Cardiac septum (tissue), 1 donor: ENCODE measurements around the gene FSIP1. TPM values are rescaled to one million over a fixed set of nuclear protein-coding genes. Genes with fewer than 3 reads are reported as not detected.

ENCODE experiments used
- DNase-seq: peaks from one replicate; pipeline ENCODE4 v3.0.0-alpha.2; 2020; ENCODE audit warnings: low spot score
- intact Hi-C: fragments of 100-400 bp; cut with DNase I; formaldehyde crosslinking; loops from one replicate; pipeline ENCODE4 v1.14.0; 2022
- total RNA-seq: library from RNA; stranded (reverse); fragmentation: NEBNext Ultra II Directional; extraction: Animal tissue kit (Norgen Biotek cat#: 25700); gene quantifications from one replicate; pipeline ENCODE4 v1.2.1, GENCODE V29; 2021
- donor health status: DM: no; HTN: no; CAD: no.

FSIP1 gene
- total RNA-seq, 1 donor from 2014 or later: 2.0 TPM

DNA sequence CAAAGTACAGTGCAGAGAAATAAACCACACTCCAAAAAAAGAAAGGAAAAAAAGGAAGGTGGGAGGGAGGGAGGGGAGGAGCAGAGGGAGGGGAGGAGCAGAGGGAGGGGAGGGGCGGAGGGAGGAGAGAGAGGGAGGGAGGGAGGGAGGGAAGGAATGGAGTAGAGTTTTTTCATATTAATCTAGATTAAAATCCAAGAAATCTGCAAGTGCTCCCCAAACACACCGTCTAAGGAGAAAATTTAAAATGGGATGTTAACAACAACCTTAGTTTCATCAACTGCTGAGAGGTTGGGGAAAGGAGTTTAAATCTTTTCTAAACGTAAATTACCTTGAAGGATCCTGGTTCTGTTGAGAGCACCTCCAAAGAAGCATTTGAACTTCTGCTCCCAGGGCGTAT lies 6.6 kb downstream of the FSIP1 start:
- intact Hi-C loops: no loop called here
- no peak for DNase-seq

DNA sequence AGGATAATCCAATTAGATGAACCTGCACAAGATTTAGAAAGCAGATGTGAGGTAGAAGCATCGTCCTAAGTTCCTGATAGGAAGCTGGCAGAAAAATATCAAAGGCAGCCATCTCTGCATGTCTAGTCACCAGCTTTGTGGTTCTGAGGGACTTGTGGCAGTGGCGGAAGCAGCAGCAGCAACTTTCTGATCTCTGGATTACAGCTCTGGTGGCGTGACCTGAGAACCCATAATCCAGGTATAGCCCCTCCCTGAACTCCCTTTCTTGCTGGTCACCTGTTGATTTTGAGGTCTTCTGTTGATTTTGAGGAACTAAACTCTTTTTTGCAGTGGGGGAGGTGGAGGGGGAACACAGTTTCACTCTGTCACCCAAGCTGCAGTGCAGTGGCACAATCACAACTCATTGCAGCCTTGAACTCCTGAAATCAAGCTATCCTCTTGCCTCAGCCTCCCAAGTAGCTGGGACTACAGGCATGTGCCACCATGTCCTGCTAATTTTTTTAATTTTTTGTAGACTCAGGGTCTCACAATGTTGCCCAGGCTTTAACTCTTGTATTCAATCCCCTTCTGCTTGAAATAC lies 7.9 kb downstream of the FSIP1 start:
- intact Hi-C loops: no loop called here

DNA sequence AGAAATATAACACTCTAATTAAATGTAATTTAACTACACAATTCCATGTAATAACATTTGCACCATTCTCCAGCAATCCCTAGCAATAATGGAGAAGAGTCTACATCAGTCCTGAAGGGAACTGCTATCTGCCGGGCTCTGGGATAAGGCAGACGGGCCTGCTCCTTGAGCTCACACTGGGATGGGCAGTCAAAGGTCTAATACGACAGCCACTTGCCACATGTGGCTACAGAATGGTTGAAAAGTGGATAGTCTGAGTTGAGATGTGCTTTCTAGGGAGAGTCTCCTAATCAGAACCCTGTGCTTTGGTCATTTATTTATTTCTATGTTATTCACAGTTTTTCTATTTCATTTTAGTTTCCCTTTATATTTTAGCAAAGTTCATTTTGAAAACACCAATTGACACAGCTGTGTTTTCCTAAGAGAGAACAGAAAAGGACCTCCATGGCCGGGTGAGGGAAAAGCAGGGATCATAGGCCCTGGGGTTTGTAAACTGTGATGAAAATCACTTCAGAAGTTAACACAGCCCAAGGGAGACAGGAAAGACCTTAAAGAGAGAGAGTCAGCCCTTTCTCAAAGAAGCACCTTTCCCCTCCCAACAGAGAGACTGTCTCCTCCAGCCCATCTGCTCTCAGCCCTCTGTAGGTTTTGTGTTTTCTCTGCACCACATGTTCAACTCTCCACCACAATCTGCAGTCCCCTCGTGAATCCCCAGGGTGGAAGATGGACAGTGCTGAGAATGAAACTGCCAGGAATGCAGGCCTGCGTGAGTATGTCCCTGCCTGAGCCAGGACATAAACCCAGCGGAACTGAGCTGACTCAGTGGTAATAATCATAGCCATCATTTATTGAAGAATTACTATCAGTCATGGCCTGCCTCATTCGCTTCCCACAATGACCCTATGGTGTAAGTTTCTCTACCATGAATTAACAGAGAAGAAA lies 11.6 kb downstream of the FSIP1 start:
- no peak for DNase-seq

More for the DNA sequence above, 7.9 kb downstream of the FSIP1 start:
- DNase-seq: no peak

DNA sequence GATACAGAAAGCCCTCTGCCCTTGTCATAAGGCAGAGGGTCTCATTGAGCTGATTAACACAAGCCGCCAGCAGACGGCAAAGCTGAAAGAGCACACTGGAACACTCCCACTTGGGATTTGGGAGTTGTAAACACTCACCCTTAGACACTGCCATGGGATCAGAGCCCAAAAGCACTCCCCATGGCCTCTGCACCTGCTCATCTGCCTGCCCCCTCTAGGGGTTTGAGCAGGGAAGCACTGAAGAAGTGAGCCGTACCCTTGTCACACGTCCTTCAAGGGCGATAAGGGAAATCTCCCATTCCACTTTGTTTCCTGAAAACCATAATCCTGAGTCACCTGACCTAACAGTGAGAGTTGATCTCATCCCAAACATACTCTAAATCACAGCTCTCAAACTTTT lies 14.7 kb downstream of the FSIP1 start:
- DNase-seq: no peak
- intact Hi-C loops: no loop called here

More for the DNA sequence above, 11.6 kb downstream of the FSIP1 start:
- intact Hi-C loops: no loop called here

DNA sequence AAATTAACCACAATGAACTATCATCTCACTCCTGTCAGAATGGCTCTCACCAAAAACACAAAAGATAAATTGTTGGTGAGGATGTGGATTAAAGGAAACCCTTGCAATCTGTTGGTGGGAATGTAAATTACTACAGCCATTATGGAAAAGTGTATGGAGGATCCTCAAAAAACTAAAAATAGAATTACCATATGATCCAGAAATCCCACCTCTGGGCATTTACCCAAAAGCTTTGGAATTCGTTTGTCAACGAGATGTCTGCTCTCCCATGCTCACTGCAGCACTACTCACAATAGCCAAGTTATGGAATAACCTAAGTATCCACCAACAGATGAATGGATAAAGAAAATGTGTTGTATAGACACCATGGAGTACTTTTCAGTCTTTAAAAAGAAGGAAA lies 21.6 kb downstream of the FSIP1 start:
- intact Hi-C loops: no loop called here
- no peak for DNase-seq

DNA sequence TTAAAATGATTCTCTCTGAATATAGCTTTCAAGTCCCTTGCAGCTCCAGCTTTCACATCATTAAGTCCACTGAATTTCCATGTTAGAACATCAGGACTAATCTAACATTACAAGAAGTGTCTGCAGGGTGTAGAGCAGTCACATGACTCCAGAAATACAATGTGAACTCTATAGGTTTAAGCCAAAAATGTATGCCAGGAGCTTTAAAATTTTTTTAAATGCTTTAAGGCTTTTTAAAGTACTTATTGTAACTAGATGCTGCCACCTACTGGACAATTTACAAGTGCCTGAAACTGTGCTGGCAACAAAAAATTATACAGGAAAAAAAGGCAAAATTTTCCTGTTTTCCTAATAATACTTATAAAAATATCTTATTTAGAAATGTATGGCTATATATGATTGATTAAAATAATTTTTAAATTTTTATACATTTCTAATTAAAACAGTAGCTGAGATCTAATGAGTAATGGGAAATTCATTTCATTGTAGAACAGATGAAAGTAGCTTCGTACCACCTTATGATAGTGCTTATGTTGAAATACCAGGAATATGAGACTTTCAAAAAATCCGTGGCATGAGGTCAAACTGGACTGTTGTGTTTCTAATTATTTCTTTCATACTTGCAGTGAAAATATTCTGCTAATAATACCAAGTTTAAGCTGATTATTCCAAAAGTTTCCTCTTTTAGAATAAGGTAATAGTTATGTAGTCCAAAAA lies 25.7 kb downstream of the FSIP1 start:
- DNase-seq: no peak

DNA sequence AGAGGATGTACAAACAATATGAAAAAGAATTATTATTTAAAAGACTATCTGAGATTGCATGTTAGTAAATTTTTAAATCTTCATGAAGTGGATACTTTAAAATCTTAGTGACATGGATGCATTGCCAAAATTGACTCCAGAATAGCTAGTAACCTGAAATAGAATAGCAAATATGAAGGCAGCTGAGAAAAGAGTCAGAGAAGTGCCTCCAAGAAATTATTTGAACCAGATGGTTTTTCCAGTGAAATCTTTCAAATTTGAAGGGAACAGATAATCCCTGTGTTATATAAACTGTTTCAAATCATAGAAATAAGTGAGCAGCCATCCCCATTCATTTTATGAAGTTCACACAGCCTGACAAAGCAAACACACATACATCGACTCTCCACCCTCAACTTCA lies 29.6 kb downstream of the FSIP1 start:
- no peak for DNase-seq
- intact Hi-C loops: loop anchor here (10.0 kb wide), 1 partner anchor 578 kb away; no protein-coding TSS in a partner anchor

More for the DNA sequence above, 25.7 kb downstream of the FSIP1 start:
- intact Hi-C loops: loop anchor here (5.0 to 10.0 kb wide), 4 partner anchors 175 to 1050 kb away; partner anchors contain the start of gene THBS1

DNA sequence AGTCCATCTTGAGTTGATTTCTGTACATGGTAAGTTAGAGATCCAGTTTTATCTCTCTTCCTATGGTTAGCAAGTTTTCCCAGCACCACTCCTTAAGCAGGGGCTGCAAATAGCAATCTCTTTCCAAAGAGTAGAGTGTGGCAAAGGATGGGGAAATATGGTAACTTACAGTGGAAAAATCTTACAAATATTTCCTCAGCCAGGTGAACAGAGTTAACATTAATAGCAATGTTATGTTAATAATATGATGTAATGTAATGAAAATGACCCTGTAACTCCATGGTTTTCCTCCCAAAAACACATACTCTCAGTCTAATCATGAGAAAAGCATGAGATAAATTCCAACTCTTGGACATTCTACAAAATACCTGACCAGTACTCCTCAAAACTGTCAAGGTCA lies 30.4 kb downstream of the FSIP1 start:
- DNase-seq: no peak
- intact Hi-C loops: loop anchor here (10.0 kb wide), 1 partner anchor 577 kb away; no protein-coding TSS in a partner anchor

DNA sequence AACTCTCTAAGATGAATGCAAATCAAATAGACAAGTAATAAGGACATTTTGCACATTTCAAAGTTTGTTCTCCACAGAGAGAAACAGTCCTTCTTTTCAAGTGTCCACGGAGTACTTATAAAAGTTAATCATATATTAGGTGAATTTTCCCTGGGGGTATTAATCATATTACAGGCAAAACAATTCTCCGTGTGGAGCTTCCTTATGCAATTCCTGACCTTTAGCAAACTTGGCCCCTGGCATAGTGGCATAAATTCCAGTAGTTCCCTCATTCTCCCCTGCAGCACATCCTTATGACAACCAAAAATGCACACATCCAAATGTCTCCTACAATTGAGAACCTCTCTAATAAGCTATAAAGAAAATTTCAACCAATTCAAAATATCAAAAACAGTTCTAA lies 34.4 kb downstream of the FSIP1 start:
- DNase-seq: no peak
- intact Hi-C loops: no loop called here

DNA sequence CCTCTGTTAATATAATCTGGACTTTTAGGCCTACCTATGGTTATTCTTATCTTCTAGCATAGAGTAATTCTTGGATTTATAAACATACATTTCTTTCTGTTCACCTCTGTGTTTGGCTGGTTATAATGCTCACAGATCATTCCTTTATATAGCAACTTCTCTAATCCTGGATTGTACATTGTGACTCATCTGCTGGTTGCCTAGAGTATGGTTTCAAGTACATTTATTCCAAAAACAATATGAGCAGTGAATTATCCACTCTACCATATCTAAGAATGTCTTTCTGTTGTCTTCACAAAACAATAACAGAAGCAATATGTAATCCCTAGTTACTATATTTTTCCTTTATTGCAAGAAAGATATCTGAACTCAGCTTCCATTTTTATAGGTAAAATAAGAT lies 35.3 kb downstream of the FSIP1 start:
- no peak for DNase-seq
- intact Hi-C loops: no loop called here

DNA sequence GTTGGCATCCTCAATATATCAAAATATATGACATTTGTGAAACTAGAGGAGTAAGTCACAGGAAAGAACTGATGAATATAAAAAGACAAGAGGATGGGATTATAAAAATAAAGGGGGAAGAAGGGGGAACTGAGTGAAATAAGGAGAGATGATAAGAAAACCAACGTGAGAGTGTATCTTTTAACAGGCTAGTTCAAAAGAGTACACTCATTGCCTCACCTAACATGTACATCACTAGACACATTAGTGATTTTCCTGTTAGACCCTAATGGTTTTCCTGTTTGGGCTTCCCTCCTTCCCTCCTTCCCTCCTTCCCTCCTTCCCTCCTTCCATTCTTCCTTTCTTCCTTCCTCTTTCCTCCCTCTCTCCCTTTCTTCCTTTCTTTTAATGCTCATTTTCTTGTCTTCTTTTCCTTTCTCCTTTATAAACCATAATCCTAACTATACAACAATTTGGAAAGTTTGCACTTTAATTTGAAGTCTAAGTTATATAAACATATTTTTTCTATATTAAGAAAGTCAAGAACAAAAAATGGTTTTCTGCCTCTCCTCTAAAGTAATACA lies 35.8 kb downstream of the FSIP1 start:
- no peak for DNase-seq
- intact Hi-C loops: no loop called here

DNA sequence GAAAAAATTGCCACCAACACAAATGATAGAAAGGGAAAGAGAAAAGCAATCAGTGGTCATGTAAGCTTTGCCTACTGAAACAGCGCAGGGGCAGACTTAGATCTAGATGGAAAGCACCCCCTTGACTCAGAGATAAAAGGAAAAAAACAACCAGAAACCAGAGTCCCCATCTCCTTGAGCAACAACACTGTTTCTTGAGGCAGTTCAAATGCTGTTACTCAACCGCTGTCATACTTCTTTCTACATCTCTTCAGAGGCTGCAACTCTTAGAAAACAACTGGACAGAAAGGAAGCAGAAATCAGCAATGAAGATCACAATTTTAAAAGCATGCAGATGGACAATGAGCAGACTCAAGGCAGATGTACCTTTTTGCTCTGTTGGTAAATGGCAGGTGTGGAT lies 36.5 kb downstream of the FSIP1 start:
- no peak for DNase-seq
- intact Hi-C loops: no loop called here

DNA sequence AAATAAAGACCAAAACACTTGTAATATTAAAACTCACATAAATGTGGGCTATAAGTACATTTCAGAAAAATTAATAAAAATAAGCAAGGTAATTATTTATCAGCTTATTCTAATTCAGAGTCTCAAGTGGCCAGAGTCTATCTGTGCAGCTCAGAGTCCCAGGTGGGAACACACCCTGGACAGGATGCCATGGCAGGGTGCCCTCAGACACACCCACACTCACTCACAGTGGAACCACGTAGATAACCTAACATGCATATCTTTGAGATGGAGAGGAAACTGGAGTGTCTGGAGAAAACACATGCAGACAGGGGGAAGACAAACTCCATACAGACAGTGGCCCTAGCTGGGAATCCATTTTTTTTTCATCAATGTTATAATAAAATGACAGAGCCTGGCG lies 37.2 kb downstream of the FSIP1 start:
- intact Hi-C loops: no loop called here
- no peak for DNase-seq

DNA sequence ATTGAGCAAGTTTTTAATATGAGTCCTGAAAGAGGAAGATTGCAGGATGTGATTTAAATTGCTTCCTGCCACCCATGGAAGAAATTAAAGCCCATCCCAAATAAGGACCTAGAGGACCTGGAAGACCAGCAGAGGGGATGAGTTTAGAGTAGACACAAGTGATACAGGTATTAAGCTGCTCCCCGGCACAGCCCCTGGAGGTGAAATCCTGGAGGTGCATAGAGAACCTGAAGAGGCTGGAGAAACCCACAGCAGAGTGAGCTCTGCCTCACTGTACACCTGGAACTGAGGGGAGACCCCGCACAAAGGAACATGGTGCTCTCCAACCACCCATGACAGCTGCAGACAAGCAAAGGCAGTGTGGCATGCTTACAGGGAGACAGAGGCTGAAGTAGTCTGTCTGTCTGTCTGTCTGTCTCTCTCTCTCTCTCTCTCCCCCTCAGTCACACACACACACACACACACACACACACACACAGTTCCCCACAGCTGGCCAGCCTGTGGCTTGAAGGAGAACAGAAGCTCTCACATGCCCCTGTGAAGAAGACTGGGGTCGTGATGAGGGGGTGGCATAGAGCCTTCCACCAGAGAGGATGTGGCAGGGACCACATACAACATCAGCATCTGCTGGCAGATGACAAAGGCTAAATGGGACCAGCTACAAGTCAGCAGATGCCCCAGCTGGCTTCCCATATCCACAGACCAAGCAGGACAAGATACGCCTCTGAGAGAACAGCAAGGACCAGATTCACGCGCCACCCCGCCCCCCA lies 38.1 kb downstream of the FSIP1 start:
- no peak for DNase-seq
- intact Hi-C loops: no loop called here

DNA sequence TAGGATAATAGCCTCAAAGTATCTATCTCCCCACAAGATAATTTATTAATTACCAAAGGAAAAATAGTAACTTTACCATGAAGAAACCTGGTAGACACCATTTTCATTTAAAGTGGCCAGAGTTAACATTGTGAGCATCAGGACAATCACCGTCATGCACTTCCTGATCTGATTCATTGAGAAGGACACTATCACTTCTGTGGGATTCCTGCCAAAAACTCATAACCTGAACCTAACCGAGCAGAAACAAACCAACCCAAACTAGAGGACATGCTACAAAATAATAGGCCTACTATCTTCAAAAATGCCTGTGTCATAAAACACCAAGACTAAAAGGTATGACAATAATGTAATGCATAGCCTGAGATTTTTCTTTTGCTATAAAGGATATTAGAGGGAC lies 39.0 kb downstream of the FSIP1 start:
- no peak for DNase-seq
- intact Hi-C loops: no loop called here

DNA sequence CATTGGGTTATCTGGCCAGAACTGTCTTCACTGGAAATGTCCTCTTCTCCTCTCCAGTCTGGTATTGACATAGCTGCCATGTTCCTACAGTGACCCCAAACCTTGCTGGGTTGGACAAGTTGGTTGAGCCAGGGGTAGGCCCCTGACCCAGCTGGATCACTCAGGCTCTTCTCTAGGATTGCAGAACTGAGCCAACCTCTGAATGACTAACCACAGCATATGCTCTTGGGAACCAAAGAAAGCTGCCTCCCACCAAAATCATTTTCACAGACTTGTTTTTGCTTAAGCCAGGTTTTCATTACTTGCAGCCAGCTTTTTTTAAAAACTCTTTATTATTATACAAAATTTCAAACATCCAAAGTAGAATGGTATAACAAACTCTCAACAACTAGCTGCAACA lies 41.4 kb downstream of the FSIP1 start:
- no peak for DNase-seq

DNA sequence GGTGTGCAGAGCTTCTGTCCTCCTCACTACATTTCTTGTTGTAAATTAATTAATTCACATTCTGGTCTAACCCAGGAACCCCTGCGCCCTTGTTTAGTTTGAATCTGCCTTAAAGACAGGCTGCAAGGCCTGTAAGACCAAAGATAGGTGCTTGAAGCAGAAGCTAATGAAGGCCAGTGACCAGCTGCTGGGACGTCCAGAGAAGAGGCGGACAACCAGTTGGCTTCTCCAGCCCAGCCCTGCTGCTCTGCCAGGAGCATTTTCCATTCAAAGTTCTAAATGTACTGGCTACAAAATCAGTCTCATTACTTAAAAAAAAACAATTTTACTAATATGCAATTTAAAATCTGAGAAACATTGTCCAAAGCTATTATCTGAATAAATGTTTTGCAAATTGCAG lies 43.6 kb downstream of the FSIP1 start:
- no peak for DNase-seq
- intact Hi-C loops: no loop called here

More for the DNA sequence above, 41.4 kb downstream of the FSIP1 start:
- intact Hi-C loops: no loop called here

DNA sequence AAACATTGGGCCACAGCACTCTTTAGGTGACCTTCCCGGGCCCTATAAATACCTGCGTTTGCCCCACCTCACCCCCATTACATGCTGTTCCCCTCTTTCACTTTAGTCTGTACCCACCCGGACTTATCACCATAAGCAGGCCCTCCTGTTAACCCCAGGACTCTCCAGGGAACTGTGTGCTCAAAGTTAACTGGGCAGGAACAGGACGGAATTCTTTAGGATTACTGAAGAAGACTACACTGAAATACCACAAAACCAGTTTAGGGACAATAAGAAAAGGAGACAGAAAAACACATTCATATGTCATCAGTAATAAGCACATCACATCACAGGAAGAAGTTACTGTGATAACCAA lies 45.5 kb downstream of the FSIP1 start:
- intact Hi-C loops: no loop called here
- no peak for DNase-seq

DNA sequence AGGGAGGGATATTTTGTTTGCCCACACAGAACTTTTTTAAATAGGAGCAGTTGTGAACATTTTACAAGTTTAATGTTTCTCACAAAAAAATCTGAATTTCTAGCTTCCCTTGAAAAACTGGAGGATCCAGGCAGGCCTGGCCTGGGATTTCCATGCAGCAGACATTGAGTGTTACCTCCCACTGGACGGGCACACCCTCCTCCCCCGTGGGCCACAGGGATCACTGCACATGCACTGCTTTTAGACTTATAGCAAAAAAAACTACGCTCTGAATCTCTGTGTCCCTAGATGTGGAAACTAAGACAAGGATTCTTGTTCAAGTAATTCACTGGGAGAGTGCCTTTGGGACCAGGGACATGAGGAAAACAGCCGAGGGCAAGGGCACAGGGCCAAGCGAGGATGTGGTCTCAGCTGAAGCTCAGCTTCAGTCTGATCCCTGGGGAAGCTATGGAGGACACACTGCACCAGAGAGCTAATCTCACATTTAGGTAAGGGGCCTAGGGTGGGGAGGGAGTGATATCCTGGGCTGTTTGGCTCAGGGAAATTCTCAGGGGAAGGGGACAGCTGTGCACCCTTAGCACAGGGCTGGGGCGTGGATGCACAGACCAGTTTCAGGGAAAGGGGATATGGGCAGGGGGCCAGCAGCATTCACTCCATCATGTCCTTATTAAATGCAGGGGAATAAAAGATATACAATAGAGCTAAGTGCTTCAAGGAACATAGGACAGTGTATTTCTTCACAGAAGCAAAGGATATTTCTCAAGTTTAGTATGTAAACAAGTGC lies 46.0 kb downstream of the FSIP1 start:
- no peak for DNase-seq
- intact Hi-C loops: no loop called here
